Cerebellar cortex (tissue), 1 donor: ENCODE measurements around the gene CCT7.
"Not testable (repeated sequence)": the region's sequence is repeated elsewhere in the genome, so short reads cannot be mapped to it uniquely, and the experiment has no call there.

Experiments used
- DNase-seq: peaks from one replicate; pipeline ENCODE4 v3.0.0-alpha.2; 2015; ENCODE audit warnings: low spot score

Gene CCT7

GRCh38 chr2:73233932-73234832, at the start of gene CCT7:
Gene CCT7 (plus strand): TSS chr2:73234308. CDS start chr2:73234379, 71 bp downstream.
- DNase-seq, result peak; percentile 96

DNA sequence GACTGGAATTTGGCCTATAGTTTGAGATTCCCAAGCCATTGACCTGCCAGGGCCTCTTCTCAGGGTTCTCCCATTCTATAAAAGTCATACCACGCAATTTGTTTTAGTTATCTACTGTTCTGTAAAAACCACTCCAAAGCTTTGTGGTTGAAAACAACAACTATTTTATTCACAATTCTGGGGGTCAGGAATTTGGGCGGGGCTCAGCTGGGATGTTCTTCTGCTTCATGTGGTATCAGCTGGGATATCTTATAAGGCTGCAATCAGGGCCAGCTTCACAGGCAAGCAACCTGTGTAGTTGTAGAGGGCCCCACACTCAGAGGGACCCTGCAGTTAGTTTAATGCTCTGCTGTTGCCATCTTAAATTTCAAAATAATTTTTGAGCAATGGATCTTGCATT, 48.1 kb upstream of the CCT7 start:
- no peak for DNase-seq

DNA sequence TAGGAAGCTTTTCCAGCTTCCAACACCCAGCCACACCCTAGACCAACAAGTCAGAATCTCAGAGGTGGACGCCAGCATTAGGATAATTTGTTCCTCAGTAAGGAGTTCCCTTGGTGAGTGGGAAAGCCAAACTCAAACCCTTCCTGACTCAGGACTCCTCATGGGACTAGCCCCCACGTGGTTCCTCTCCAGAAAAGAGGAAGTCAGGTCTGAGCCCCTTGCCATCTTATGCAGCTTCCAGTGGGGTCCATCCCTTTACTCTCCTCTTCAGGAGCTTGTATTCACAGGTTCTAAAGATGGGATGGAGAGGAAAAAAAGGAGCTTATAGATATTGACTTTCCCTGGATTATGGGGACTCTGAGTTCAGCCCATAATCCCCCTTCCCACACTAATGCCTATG, 46.6 kb upstream of the CCT7 start:
- no peak for DNase-seq

DNA sequence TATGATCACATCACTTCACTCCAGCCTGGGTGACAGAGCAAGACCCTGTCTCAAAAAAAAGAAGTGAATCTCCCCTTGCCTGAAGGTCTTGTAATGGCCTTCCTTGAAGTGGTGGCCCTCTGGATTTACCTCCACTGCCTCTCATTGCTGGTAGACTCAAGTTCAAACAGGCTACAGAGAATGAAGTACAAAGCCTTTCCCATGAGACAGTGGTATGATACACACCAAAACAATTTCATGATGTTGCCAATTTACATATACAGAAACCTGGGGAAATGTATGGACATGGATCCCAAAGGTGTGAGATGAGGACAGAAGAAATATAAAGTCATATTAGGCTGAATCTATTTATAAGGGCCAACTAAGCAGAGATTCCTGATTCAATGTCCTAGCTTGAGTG, 36.5 kb upstream of the CCT7 start:
- no peak for DNase-seq

DNA sequence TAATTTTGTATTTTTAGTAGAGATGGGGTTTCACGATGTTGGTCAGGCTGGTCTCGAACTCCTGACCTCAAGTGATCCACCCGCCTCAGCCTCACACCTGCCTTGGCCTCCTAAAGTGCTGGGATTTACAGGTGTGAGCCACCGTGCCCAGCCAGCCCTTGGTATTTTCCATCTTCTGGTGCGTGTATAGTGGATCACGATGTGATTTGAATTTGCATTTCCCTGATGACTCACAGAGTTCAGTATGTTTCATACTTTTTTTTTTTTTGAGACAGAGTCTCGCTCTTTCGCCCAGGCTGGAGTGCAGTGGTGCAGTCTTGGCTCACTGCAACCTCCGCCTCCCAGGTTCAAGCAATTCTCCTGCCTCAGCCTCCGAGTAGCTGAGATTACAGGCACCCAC, 33.8 kb upstream of the CCT7 start:
- not testable (repeated sequence) for DNase-seq

DNA sequence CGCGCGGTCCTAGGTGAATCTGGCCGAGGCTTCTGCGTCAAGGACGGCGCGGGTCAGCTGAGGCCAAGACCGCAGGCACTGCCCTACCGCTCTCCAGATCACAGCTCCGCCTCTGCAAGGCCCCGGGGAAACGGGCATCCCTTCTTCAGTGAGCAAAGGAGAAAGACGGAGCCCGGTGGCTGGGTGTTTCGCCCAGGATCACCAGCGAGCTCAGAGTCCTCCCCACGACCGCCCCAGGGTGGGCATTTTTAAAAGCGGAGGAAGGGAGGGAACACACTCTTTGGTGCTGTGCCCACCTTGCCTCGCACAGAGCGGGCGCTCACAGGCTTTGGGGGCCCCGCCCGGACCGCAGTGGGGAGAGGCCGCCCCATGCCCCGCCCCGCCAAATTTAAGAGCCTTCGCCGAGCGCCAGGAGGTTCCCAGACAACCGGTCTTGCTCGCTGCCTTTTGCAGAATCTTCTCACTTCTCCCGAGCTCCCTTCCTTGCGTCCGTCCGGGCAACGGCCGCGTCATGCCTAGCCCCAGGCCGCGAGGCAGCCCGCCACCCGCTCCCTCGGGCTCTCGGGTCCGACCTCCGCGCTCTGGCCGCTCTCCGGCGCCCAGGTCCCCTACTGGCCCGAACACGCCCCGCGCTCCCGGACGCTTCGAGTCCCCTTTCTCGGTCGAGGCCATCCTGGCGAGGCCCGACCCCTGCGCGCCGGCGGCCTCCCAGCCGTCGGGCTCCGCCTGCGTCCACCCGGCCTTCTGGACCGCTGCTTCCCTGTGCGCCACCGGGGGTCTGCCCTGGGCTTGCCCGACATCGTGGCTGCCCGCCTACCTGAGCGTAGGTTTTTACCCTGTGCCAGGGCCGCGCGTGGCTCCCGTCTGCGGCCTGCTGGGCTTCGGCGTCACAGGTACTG, 31.7 kb upstream of the CCT7 start, which contains the start of gene NOTO:
Gene NOTO (plus strand): TSS at position 419 of the 899 bp plus-strand sequence. CDS start 93 bp downstream, at position 512.
- peak; percentile 23 for DNase-seq

- no peak for DNase-seq
These were observed 30.9 kb upstream of the CCT7 start for GRCh38 chr2:73203055-73203681.

- DNase-seq, result no peak
These were observed 28.5 kb upstream of the CCT7 start for GRCh38 chr2:73205611-73206010.

- no peak for DNase-seq
These were observed 25.9 kb upstream of the CCT7 start for GRCh38 chr2:73208258-73208657.

- DNase-seq, result no peak
These were observed 24.1 kb upstream of the CCT7 start for GRCh38 chr2:73210019-73210418.

DNA sequence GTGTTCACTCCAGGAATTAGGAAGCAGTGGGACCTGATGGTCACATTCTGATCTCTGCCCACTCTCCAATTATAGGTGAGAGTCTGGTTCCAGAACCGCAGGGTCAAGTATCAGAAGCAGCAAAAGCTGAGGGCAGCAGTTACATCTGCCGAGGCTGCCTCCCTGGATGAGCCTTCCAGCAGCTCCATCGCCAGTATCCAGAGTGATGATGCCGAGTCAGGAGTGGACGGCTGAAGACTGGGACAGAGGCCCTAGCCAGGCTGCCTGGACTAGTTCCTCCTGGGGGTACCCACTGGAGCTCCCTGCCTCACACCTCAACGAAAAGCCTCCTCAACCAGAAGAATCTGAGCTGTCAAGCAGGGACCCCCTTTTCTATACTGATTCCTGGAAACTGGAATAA, 23.4 kb upstream of the CCT7 start:
- no peak for DNase-seq

- DNase-seq, result no peak
These were observed 22.0 kb upstream of the CCT7 start for GRCh38 chr2:73212098-73212447.

DNA sequence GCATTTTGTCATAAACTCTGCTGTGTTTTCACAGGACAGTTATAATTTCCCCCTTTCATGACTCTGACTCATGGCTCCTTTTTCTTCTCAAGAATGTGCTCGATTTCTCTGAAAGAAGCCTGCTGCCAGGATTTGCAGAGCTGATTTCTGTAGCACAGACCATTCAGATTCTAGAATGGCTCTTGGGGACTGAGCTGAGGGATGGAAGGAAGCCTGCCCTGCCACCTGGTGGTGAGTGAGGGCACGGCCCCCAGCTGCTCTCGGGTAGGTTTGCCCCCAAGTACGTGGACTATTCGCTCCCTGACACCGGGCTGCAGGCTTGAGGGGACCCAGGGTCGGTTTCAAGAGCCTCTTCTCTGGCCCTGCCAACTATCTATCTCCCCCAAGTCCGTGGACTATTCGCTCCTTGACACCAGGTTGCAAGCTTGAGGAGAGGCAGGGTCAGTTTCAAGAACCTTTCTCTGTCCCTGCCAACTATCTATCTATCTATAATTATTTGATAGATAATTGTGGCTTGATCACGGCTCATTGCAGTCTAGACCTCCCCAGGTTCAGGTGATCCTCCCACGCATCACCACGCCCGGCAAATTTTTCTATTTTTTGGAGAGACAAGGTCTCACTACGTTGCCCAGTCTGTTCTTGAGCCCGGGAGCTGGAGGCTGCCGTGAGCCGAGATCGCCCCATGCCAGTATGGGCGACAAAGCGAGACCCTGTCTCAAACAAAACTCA, 21.5 kb upstream of the CCT7 start:
- peak; percentile 76 for DNase-seq

DNA sequence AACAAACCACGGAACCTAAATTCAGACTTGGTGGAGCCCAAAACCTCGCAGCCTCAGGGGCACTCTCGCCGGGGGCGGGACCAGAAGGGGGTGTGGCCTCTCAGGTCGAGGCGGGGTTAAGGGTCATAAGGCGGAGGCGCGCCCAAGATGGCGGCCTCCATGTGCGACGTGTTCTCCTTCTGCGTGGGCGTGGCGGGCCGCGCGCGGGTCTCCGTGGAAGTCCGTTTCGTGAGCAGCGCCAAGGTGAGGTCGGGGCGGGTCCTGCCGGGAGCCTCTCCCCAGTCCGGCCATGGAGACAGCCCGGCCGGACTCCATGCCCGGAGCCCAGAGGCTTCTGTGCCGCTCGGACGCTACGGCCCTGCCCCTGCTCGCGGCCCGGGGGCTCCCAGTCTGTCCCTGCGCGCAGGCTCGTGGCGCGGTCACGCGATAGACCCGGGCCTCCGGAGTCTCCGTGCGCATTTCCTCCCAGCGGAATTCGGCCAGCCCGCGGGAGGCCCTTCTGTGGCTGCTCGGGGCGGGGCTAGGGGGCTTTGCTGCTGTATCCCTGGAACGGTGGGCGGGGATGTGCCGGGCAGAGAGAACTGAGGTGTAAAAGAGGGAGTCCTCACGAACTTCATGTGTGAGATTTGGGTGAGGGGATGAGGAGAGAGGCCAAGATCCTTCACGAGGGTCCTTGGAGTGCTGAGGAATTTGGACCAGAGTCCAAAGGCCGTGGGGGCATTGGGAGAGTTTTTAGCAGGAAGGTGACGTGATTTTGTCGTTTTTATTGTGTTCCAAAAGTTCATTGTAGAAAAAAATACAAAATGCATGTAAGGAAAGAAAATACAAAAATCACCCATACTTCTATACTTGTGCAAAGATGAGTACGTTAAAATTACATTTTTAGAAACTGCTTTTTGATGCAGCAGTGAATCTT, 19.7 kb upstream of the CCT7 start, which contains the start of gene SMYD5:
Gene SMYD5 (plus strand): TSS at position 126 of the 916 bp plus-strand sequence. CDS start 22 bp downstream, at position 148.
- peak; percentile 86 for DNase-seq

DNA sequence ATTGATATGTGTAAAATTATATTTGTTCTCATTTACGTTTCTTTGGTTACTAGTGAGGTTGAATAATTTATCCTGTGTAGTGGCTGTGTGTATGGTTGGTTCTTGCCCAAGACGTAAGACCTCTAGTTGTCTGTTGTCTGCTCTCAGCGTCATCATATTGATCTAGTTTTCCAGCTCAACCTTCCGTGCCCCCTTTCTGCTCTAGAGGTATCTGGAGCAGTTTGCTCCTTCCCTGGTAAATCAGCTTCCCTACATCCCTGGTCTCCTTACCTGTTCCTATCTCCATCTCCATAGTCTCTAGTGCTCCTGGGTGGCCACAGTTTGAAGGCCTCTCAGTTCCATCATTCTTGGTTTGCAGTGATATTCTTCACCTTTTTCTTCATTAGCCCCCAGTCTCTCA, 18.9 kb upstream of the CCT7 start:
- no peak for DNase-seq

DNA sequence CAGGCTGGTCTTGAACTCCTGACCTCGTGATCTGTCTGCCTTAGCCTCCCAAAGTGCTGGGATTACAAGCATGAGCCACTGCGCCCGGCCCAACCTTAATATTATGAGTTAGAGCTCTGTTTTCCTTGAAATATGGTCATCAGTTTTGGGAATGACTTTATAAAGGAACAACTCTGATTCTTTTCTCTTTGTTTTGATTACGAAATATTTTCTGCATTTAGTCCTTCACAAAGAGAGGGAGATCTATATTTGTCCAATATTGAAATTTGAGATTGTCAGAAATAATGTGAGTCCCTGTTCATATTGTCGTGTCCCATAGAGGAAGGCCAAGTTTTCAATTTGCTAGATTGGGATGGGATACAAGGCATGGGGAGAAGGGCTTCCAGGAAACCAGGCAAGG, 16.9 kb upstream of the CCT7 start:
- DNase-seq, result no peak

- DNase-seq, result no peak
These were observed 16.3 kb upstream of the CCT7 start for GRCh38 chr2:73217826-73218225.

- DNase-seq, result no peak
These were observed 15.8 kb upstream of the CCT7 start for GRCh38 chr2:73218298-73218697.

GRCh38 chr2:73223821-73224220, 10.3 kb upstream of the CCT7 start:
- DNase-seq, result no peak
